ENCODE measurements around the gene WNK2. TPM values are rescaled to one million over a fixed set of nuclear protein-coding genes. Genes with fewer than 3 reads are reported as not detected.
A peak's percentile ranks its signal among the peaks of the same experiment; 100 is the strongest.

WNK2 gene
- total and polyA plus RNA-seq, 5 donors, result 167 to 322 (median 246) TPM

GRCh38 chr9:93164085-93164484 is 19.9 kb upstream of the WNK2 start:
- Histone ChIP-seq H3K9me3 (ENCODE audit: control insufficient read depth, low read length) (no peaks in the 10 kb centered on the region), H3K27ac (ENCODE audit: low read length) (no peak overlapping the region), H3K27me3 (ENCODE audit: control insufficient read depth, insufficient read depth) (no peaks in the 10 kb centered on the region), H3K4me3 (ENCODE audit: low read length) (no peak overlapping the region), H3K4me1 (ENCODE audit: control insufficient read depth, insufficient read depth, low read length) (no peaks in the 10 kb centered on the region)
- DNase-seq (no peak), ATAC-seq (no peak)
- intact Hi-C loops (cut with DNase I), result loop anchor here in 2 of 4 donors (5.0 kb wide), 2 partner anchors 138 to 143 kb away; no protein-coding TSS in a partner anchor
- 85% methylated on average over 13 of the region's 13 CpGs for WGBS

GRCh38 chr9:93166699-93167098 is 17.2 kb upstream of the WNK2 start:
- H3K9me3 ChIP-seq (ENCODE audit: control insufficient read depth, low read length), result no peaks in the 10 kb centered on the region
- no peaks in the 10 kb centered on the region for H3K27me3 ChIP-seq (ENCODE audit: control insufficient read depth, insufficient read depth)
- no peaks in the 10 kb centered on the region for H3K4me1 ChIP-seq (ENCODE audit: control insufficient read depth, insufficient read depth, low read length)
- 68% methylated on average over 7 of the region's 7 CpGs for WGBS
- DNase-seq (peak in 1 of 3 donors; percentile 26), ATAC-seq (peak; percentile 13 to 60)
- H3K4me3 ChIP-seq (ENCODE audit: low read length), result no peak overlapping the region
- no peak overlapping the region for H3K27ac ChIP-seq (ENCODE audit: low read length)
- intact Hi-C loops (cut with DNase I), result no loop called here

- no peak overlapping the region for H3K4me3 ChIP-seq (ENCODE audit: low read length)
- 83% methylated on average over 6 of the region's 6 CpGs for WGBS
- H3K27me3 ChIP-seq (ENCODE audit: control insufficient read depth, insufficient read depth), result no peaks in the 10 kb centered on the region
- no peaks in the 10 kb centered on the region for H3K9me3 ChIP-seq (ENCODE audit: control insufficient read depth, low read length)
- no peaks in the 10 kb centered on the region for H3K4me1 ChIP-seq (ENCODE audit: control insufficient read depth, insufficient read depth, low read length)
- DNase-seq (peak in 1 of 3 donors; percentile 5), ATAC-seq (peak in 1 of 2 donors; percentile 18)
- no peak overlapping the region for H3K27ac ChIP-seq (ENCODE audit: low read length)
- intact Hi-C loops (cut with DNase I), result no loop called here
Measured at GRCh38 chr9:93167185-93167584, 16.8 kb upstream of the WNK2 start.

- WGBS, result 73% methylated on average over 4 of the region's 4 CpGs
- intact Hi-C loops (cut with DNase I), result no loop called here
- ATAC-seq, result no peak
Measured at GRCh38 chr9:93167838-93168237, 16.1 kb upstream of the WNK2 start.

GRCh38 chr9:93168581-93168980 is 15.4 kb upstream of the WNK2 start:
- H3K27me3 ChIP-seq (ENCODE audit: control insufficient read depth, insufficient read depth), result no peaks in the 10 kb centered on the region
- WGBS, result 77% methylated on average over 5 of the region's 5 CpGs
- no peak overlapping the region for H3K4me3 ChIP-seq (ENCODE audit: low read length)
- intact Hi-C loops (cut with DNase I), result no loop called here
- H3K9me3 ChIP-seq (ENCODE audit: control insufficient read depth, low read length), result no peaks in the 10 kb centered on the region
- peak in 1 of 3 donors; percentile 7 for DNase-seq
- H3K27ac ChIP-seq (ENCODE audit: low read length), result no peak overlapping the region
- no peaks in the 10 kb centered on the region for H3K4me1 ChIP-seq (ENCODE audit: control insufficient read depth, insufficient read depth, low read length)
- ATAC-seq, result no peak

More at GRCh38 chr9:93167838-93168237, 16.1 kb upstream of the WNK2 start:
- Histone ChIP-seq H3K4me1 (ENCODE audit: control insufficient read depth, insufficient read depth, low read length) (no peaks in the 10 kb centered on the region), H3K9me3 (ENCODE audit: control insufficient read depth, low read length) (no peaks in the 10 kb centered on the region), H3K27ac (ENCODE audit: low read length) (no peak overlapping the region), H3K27me3 (ENCODE audit: control insufficient read depth, insufficient read depth) (no peaks in the 10 kb centered on the region), H3K4me3 (ENCODE audit: low read length) (no peak overlapping the region)
- no peak for DNase-seq

- no peak for ATAC-seq
- whole genome bisulfite sequencing, result 95% methylated on average over 1 of the region's 1 CpG
- Histone ChIP-seq H3K4me3 (ENCODE audit: low read length) (no peak overlapping the region), H3K27ac (ENCODE audit: low read length) (no peak overlapping the region), H3K4me1 (ENCODE audit: control insufficient read depth, insufficient read depth, low read length) (no peaks in the 10 kb centered on the region), H3K9me3 (ENCODE audit: control insufficient read depth, low read length) (no peaks in the 10 kb centered on the region), H3K27me3 (ENCODE audit: control insufficient read depth, insufficient read depth) (no peaks in the 10 kb centered on the region)
- no peak for DNase-seq
- intact Hi-C loops (cut with DNase I), result no loop called here
Measured at GRCh38 chr9:93169444-93169843, 14.5 kb upstream of the WNK2 start.

- no peaks in the 10 kb centered on the region for H3K9me3 ChIP-seq (ENCODE audit: control insufficient read depth, low read length)
- intact Hi-C loops (cut with DNase I), result no loop called here
- WGBS, result 81% methylated on average over 8 of the region's 8 CpGs
- no peak overlapping the region for H3K4me3 ChIP-seq (ENCODE audit: low read length)
- H3K4me1 ChIP-seq (ENCODE audit: control insufficient read depth, insufficient read depth, low read length), result no peaks in the 10 kb centered on the region
- peak in 1 of 3 donors; percentile 16 for DNase-seq
- no peak overlapping the region for H3K27ac ChIP-seq (ENCODE audit: low read length)
- no peak for ATAC-seq
- no peaks in the 10 kb centered on the region for H3K27me3 ChIP-seq (ENCODE audit: control insufficient read depth, insufficient read depth)
Measured at GRCh38 chr9:93170571-93170970, 13.4 kb upstream of the WNK2 start.

- Histone ChIP-seq H3K27ac (ENCODE audit: low read length) (no peak overlapping the region), H3K4me3 (ENCODE audit: low read length) (no peak overlapping the region), H3K4me1 (ENCODE audit: control insufficient read depth, insufficient read depth, low read length) (no peaks in the 10 kb centered on the region), H3K9me3 (ENCODE audit: control insufficient read depth, low read length) (no peaks in the 10 kb centered on the region), H3K27me3 (ENCODE audit: control insufficient read depth, insufficient read depth) (no peaks in the 10 kb centered on the region)
- ATAC-seq (no peak), DNase-seq (no peak)
- intact Hi-C loops (cut with DNase I), result no loop called here
- 91% methylated on average over 8 of the region's 8 CpGs for WGBS
Measured at GRCh38 chr9:93171261-93171990, 12.5 kb upstream of the WNK2 start.

GRCh38 chr9:93172666-93173364 is 11.1 kb upstream of the WNK2 start:
- DNase-seq (no peak), ATAC-seq (no peak)
- intact Hi-C loops (cut with DNase I), result no loop called here
- H3K4me3 ChIP-seq (ENCODE audit: low read length), result no peak overlapping the region
- H3K9me3 ChIP-seq (ENCODE audit: control insufficient read depth, low read length), result no peaks in the 10 kb centered on the region
- H3K27ac ChIP-seq (ENCODE audit: low read length), result no peak overlapping the region
- no peaks in the 10 kb centered on the region for H3K4me1 ChIP-seq (ENCODE audit: control insufficient read depth, insufficient read depth, low read length)
- H3K27me3 ChIP-seq (ENCODE audit: control insufficient read depth, insufficient read depth), result no peaks in the 10 kb centered on the region
- 79% methylated on average over 20 of the region's 20 CpGs for WGBS

- 56% methylated on average over 12 of the region's 12 CpGs for WGBS
- H3K9me3 ChIP-seq (ENCODE audit: control insufficient read depth, low read length), result no peaks in the 10 kb centered on the region
- intact Hi-C loops (cut with DNase I), result no loop called here
- DNase-seq (no peak), ATAC-seq (peak in 1 of 2 donors; percentile 45)
- H3K27me3 ChIP-seq (ENCODE audit: control insufficient read depth, insufficient read depth), result no peaks in the 10 kb centered on the region
- H3K4me3 ChIP-seq (ENCODE audit: low read length), result no peak overlapping the region
- H3K27ac ChIP-seq (ENCODE audit: low read length), result no peak overlapping the region
- H3K4me1 ChIP-seq (ENCODE audit: control insufficient read depth, insufficient read depth, low read length), result no peaks in the 10 kb centered on the region
Measured at GRCh38 chr9:93173365-93174051, 10.4 kb upstream of the WNK2 start.

GRCh38 chr9:93174976-93175375 is 9.0 kb upstream of the WNK2 start:
- Histone ChIP-seq H3K4me3 (ENCODE audit: low read length) (no peak overlapping the region), H3K4me1 (ENCODE audit: control insufficient read depth, insufficient read depth, low read length) (no peaks in the 10 kb centered on the region), H3K27me3 (ENCODE audit: control insufficient read depth, insufficient read depth) (no peaks in the 10 kb centered on the region), H3K27ac (ENCODE audit: low read length) (no peak overlapping the region), H3K9me3 (ENCODE audit: control insufficient read depth, low read length) (no peaks in the 10 kb centered on the region)
- no peak for ATAC-seq
- intact Hi-C loops (cut with DNase I), result no loop called here
- WGBS, result 87% methylated on average over 3 of the region's 3 CpGs
- no peak for DNase-seq
